Activated naive CD8-positive, alpha-beta T cell treated with anti-CD3 and anti-CD28 coated beads for 36 hours (primary cell): ENCODE measurements around the gene PRDM16. TPM values are rescaled to one million over a fixed set of nuclear protein-coding genes. Genes with fewer than 3 reads are reported as not detected.

Experiments used
- DNase-seq: peaks from one replicate; pipeline ENCODE4 v3.0.0; 2021
- H3K27ac Mint-ChIP-seq: one replicate; pipeline ENCODE4 v1.8.0; 2022; ENCODE audit warnings: mild to moderate bottlenecking, moderate library complexity, mixed read lengths
- H3K27me3 Mint-ChIP-seq: one replicate; pipeline ENCODE4 v1.8.0; 2022; ENCODE audit warnings: mild to moderate bottlenecking, mixed read lengths
- H3K36me3 Mint-ChIP-seq: one replicate; pipeline ENCODE4 v1.8.0; 2021; ENCODE audit warnings: mild to moderate bottlenecking, mixed read lengths
- H3K4me1 Mint-ChIP-seq: one replicate; pipeline ENCODE4 v1.8.0; 2021; ENCODE audit warnings: mixed read lengths
- H3K4me3 Mint-ChIP-seq: one replicate; pipeline ENCODE4 v1.8.0; 2022; ENCODE audit warnings: mild to moderate bottlenecking, moderate library complexity, mixed read lengths
- H3K9me3 Mint-ChIP-seq: one replicate; pipeline ENCODE4 v1.8.0; 2022; ENCODE audit warnings: mixed read lengths
- total RNA-seq, 2 experiments: library from RNA; stranded (reverse); gene quantifications; one replicate each; pipeline ENCODE4 v1.2.3, GENCODE V29; 2021

Gene PRDM16
- total RNA-seq, 2 experiments from 2014 or later = 0.06 to 0.12 TPM

DNA sequence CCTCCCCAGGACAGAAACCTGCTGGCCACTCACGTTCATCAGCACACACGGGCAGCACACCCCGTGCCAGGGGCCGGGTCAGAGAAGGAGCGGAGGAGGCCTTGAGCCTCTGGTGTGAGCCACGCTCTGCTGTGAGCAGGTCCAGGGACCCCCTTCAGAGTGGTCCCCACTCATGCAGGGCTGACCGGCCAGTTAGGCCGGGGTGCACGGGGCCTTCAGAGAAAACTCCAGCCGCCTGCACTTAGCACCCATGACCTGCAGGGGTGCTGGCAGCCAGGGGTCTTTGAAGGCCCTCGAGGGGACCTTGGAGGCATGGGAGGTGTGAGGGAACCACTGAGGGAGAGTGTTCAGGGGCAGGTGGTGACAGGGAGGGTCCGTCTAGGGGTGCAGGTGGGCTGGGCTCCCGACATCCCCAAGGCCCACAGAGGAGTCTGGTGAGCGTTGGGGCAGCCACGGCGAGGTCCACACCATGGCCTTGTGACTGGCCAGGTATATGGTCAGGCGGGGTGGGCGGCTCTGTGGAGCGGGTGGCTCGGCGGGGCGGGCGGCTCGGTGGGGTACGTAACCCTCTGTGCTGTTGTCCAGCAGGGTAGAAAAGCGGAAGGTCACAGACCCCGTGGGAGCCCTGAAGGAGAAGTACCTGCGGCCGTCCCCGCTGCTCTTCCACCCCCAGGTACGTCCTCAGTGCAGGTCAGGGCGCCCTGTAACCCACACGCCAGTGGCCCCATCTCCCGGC lies 345.1 kb downstream of the PRDM16 start:
- no peaks in the 10 kb centered on the region for H3K9me3 Mint-ChIP-seq
- no peak for DNase-seq
- H3K36me3 Mint-ChIP-seq = no peaks in the 10 kb centered on the region
- H3K27me3 Mint-ChIP-seq = no peaks in the 10 kb centered on the region
- no peak overlapping the region for H3K27ac Mint-ChIP-seq
- H3K4me1 Mint-ChIP-seq = no peaks in the 10 kb centered on the region
- H3K4me3 Mint-ChIP-seq = no peak overlapping the region

DNA sequence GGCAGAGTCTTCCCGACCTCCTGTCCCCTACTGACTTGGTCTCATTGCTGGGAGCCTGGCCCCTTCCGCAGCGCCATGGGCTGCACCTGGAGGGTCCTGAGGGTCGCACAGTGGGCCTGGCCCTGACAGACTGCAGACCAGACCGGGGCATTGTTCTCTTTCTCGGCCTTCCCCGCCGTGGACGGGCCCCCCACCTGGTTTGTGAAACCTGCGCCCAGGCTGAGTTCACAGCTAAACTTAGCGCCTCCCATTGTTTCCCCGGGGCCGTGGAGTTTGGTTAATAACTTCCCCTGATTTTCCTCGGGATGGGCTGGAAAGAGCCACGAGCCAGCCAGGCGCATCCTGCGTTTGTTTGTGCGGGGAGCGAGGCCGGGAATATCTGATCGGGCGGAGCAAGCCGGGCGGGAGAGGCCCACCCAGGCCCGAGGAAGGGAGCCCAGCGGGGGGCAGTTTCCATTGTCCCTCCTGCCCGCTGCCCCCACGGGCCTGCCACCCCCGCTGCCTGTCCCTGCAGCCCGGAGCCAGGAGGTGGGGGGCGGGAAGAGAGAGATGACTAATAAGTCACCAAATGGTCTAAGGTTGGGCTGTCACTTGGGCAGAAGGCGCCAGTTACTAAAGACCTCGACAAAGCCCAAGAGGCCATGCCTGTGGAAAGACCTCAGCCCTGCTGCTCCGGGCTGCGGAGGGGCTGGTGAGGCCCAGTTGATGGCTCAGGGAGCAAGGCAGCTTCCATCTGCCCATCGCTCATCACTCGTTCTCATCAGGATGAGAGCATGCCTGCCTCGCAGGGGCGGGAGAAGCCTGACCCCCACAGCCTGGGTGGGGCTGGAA lies 346.5 kb downstream of the PRDM16 start:
- no peak overlapping the region for H3K4me3 Mint-ChIP-seq

DNA sequence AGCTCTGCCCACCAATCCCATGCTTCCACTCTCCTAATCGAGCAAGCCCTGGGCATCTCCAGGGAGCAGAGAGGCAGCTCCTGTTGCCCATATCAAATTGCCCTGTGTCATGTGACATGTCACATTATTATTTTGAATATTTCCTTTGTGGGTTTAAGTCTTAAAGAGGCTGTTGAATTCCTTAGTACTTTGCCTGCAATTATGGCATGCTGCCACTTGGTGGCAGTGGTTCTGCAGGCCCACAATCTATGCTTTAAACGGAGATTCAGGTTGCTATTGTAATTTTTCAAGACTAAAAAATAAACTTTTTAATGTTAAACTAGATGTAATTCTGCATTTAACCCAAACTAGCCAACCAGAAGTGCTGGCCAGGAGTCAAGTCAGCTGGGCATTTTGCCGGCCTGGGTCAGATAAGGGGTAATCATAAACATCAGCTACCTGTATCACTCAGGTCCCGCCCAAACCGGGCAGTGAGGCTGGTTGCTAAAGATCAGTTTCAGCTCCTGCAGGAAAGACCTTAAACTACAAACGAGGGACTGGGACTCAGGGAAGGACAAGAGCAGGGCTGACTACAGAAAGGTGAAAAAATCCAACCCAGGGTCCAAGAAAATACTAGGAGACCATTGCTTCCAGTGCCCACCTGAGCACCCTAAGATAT lies 348.2 kb downstream of the PRDM16 start:
- DNase-seq = no peak
- H3K27me3 Mint-ChIP-seq = no peaks in the 10 kb centered on the region
- H3K27ac Mint-ChIP-seq = no peak overlapping the region
- H3K4me3 Mint-ChIP-seq = no peak overlapping the region
- H3K36me3 Mint-ChIP-seq = no peaks in the 10 kb centered on the region
- H3K9me3 Mint-ChIP-seq = no peaks in the 10 kb centered on the region
- no peaks in the 10 kb centered on the region for H3K4me1 Mint-ChIP-seq

More for the DNA sequence above, 346.5 kb downstream of the PRDM16 start:
- no peak for DNase-seq
- H3K27ac Mint-ChIP-seq = no peak overlapping the region
- H3K27me3 Mint-ChIP-seq = no peaks in the 10 kb centered on the region
- no peaks in the 10 kb centered on the region for H3K9me3 Mint-ChIP-seq
- no peaks in the 10 kb centered on the region for H3K36me3 Mint-ChIP-seq
- no peaks in the 10 kb centered on the region for H3K4me1 Mint-ChIP-seq

DNA sequence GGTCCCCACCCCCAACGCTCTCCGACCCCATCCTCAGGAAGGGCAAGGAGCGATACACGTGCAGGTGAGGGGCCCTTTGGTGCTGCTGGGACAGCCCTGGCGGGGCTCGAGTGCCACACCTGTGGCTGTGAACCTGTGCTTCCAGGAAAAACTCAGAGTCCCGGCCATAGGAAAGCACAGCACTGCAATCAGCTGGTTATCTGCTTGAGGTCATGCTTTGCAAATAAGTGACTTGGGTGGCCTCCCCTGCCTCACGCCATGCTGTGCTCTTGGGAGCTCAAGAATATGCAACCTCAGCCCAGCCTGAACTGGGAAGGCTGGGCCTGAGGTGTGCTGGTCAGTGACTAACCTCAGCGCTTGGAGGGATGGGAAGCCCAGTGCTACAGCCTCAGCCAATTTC lies 348.9 kb downstream of the PRDM16 start:
- no peak for DNase-seq
- H3K4me1 Mint-ChIP-seq = no peaks in the 10 kb centered on the region
- no peak overlapping the region for H3K4me3 Mint-ChIP-seq
- H3K27ac Mint-ChIP-seq = no peak overlapping the region
- H3K9me3 Mint-ChIP-seq = no peaks in the 10 kb centered on the region
- no peaks in the 10 kb centered on the region for H3K36me3 Mint-ChIP-seq
- no peaks in the 10 kb centered on the region for H3K27me3 Mint-ChIP-seq

DNA sequence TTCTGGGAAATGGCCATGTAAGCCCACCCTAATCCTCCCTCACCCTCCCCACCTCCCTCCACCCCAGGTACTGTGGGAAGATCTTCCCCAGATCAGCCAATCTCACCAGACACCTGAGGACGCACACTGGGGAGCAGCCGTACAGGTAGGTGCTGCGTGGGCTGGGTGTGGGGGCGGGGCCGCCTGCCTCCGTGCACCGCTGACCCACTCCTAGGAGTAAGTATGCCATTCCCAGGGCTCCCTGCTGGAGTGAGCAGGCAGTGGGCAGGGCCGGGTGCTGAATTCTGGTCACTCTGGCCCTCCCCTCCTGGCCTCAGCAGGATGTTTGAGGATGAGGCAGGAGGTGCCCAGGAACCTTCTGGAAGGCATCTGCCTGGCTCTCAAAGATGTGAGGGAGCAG lies 349.6 kb downstream of the PRDM16 start:
- H3K27me3 Mint-ChIP-seq = no peaks in the 10 kb centered on the region
- no peak overlapping the region for H3K4me3 Mint-ChIP-seq
- H3K9me3 Mint-ChIP-seq = no peaks in the 10 kb centered on the region
- no peak overlapping the region for H3K27ac Mint-ChIP-seq
- DNase-seq = no peak
- no peaks in the 10 kb centered on the region for H3K4me1 Mint-ChIP-seq
- H3K36me3 Mint-ChIP-seq = no peaks in the 10 kb centered on the region

DNA sequence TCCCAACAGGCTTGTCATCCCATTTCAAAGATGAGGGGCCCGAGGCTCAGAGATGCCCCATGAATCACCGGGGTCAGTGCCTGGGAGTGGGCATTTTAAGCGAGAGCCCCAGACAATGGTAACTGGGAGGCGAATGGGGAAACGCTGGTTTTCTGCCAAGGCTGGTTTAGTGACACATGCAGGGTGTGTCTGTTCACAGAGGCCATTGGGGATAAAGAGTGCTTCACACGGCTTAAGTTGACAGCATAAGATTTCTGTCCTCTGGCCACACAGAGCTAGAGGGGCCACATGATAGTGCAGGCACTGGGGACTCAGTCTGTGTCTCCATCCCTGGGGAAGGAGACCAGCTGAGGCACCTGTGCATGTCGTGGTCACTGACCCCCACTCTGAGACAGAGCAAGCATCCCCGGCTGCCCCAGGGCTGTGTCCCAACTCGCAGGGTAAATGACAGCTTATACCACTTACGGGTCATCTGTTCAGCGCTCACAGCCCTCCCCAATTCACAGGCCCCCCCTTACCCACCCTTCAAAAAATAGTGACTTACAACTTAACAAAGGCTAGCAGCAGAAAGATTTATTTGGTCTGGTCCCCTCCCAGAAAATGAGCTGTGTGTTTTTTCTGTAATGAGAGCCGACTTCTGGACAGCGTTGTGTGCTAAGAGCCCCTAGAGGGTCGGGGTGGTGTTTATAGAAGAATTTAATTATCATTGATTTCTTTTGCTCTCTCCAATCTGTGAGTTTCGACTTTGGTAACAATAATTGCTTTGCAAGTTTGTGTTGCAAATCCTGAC lies 350.6 kb downstream of the PRDM16 start:
- H3K27me3 Mint-ChIP-seq = peaks cover 3% of the 10 kb centered on the region
- no peaks in the 10 kb centered on the region for H3K36me3 Mint-ChIP-seq
- no peak for DNase-seq
- no peak overlapping the region for H3K4me3 Mint-ChIP-seq
- no peaks in the 10 kb centered on the region for H3K4me1 Mint-ChIP-seq
- no peak overlapping the region for H3K27ac Mint-ChIP-seq
- no peaks in the 10 kb centered on the region for H3K9me3 Mint-ChIP-seq

DNA sequence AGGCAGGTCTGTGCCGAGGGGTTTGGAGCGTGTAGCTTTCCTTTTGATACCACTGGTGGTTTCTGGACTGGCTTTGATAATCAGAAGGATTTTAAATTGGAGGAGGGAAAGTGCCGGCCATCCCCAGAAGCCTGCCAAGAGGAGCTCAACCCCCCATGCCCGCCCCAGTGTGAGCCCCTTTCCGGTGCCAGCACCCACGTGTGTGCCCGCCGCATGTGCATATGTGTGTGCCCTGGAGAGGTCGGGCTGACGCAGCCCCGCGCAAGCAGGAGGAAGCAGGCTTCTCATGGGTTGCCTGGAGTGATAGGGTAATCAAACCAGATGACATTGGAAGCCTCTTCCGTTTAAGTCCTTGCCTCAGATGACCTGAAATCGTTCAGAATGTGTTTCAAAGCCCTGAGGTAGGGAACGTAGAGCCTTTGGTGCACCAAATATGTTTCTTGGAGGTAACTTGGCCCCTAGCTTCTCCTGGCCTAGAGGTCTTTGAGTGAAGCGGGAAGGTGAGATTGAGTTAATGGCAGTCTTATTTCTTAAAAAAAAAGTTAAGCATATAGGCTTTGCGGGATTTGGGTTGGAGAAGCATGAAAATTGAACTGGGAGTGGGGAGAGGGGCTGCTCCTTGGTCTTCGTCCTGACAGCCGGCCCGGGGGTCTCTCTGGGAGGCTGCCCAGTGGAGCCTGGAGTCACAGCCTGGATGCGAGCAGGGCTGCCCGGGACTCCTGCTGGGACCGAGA lies 351.4 kb downstream of the PRDM16 start:
- no peaks in the 10 kb centered on the region for H3K36me3 Mint-ChIP-seq

DNA sequence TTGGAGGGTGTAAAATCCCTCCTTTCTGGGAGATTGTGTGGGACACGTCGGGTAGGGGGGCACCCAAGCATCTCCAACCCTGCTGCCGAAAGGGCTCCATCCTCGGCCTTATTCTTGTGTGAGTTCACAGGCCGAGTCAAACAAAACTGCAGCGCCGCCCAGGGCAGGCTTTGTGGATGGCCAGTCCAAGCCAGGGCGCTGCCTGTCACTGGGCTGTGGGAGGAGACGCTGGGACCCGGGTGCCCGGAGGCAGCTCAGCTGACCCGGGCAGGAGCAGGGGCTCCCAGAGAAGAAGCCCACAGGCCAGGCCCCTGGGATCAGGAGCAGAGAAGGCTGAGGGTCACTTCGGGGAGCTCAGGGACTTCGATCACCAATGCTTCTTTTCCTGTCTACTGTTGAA lies 353.6 kb downstream of the PRDM16 start:
- Mint-ChIP-seq H3K27ac (no peak overlapping the region), H3K36me3 (no peaks in the 10 kb centered on the region), H3K4me1 (no peaks in the 10 kb centered on the region), H3K27me3 (peaks cover 3% of the 10 kb centered on the region), H3K4me3 (no peak overlapping the region), H3K9me3 (no peaks in the 10 kb centered on the region)
- no peak for DNase-seq

More for the DNA sequence above, 351.4 kb downstream of the PRDM16 start:
- Mint-ChIP-seq H3K27ac (no peak overlapping the region), H3K27me3 (peaks cover 3% of the 10 kb centered on the region), H3K9me3 (no peaks in the 10 kb centered on the region), H3K4me1 (no peaks in the 10 kb centered on the region), H3K4me3 (no peak overlapping the region)
- DNase-seq = no peak

DNA sequence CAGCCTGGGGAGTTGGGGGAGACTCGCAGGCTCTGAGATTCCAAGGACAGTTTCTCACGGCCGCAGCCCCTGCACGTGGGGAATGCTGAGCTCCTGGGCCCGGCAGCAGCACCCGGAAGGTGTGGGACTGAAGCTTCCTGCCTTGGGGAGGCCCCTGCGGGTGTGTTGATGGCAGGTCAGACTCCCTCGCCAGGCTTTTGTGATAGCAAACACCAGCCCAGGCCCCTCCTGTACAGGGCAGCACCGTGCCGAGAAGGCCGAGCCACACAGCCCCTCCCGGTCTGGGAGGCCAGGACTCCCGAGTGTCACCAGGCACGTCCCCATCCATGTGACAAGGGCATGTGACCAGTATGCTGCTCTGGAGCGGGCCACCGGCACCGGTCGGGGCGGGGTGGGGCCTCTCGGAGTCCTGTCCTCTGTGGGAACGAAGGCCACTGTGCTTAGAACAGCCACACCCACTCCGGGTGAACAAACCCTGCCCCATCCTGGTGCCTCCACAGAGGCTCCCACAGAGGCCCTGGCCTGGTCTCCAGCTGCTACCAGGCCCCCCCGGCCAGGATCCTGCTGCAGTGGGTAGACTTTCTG lies 354.3 kb downstream of the PRDM16 start:
- Mint-ChIP-seq H3K9me3 (no peaks in the 10 kb centered on the region), H3K4me3 (no peak overlapping the region), H3K4me1 (no peaks in the 10 kb centered on the region), H3K27me3 (peaks cover 3% of the 10 kb centered on the region), H3K27ac (no peak overlapping the region), H3K36me3 (no peaks in the 10 kb centered on the region)
- DNase-seq = no peak

DNA sequence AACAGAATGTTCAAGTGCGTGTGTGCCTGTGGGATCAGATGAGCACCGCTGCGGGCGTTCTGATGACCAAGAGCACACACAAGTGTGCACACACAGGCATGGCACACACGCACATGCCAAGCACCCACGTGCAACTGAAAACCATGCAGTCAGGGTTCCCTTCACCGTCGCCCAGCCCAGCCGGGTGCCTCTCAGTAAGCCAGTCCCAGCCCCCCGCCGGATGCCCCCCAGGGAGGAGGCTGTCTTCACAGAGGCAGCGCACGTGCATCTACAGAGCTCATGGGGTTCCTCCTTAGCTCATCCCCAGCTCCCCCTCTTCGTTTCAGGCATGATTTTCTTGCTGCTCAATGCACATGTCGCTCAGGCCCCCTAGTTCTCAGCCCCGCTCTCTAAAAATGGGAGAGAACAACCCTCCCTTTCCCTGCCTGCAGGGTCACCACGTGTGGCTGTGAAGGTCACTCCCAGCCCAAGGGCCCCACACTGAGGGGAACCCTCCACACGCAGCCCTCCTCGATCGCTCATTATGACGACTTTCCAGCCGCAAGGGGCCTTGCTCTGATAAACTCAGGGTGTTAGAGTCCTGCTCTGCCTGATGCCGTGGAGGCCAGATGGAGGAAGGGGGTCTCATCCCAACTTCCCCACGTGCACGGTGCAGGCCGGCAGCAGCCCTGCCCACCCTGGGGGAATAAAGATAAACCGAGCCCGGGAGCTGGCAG lies 355.1 kb downstream of the PRDM16 start:
- H3K27me3 Mint-ChIP-seq = peaks cover 3% of the 10 kb centered on the region
- no peaks in the 10 kb centered on the region for H3K9me3 Mint-ChIP-seq
- H3K27ac Mint-ChIP-seq = no peak overlapping the region
- H3K36me3 Mint-ChIP-seq = no peaks in the 10 kb centered on the region
- no peak overlapping the region for H3K4me3 Mint-ChIP-seq
- no peak for DNase-seq
- no peaks in the 10 kb centered on the region for H3K4me1 Mint-ChIP-seq

DNA sequence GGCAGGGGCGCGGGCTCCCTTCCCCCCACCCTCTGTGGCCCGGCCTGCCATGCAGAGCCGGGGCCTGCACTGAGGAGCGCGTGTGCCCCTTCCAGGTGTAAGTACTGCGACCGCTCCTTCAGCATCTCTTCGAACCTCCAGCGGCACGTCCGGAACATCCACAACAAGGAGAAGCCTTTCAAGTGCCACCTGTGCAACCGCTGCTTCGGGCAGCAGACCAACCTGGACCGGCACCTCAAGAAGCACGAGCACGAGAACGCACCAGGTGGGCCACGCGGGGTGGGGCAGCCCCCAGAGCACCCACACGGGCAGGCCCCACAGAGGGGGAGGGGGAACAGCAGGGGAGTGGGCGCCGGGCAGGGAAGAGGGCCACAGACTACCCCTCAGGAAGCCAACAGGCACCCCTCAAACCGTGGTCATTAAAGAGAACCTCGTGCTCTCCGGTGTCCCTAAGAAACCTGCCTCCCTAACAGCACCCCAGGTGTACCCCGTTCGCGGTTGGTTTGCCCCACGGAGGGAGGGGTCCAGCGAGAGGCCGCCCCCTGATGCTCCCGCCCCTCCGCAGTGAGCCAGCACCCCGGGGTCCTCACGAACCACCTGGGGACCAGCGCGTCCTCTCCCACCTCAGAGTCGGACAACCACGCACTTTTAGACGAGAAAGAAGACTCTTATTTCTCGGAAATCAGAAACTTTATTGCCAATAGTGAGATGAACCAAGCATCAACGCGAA lies 356.6 kb downstream of the PRDM16 start:
- Mint-ChIP-seq H3K27me3 (peaks cover 3% of the 10 kb centered on the region), H3K36me3 (no peaks in the 10 kb centered on the region), H3K27ac (no peak overlapping the region), H3K9me3 (no peaks in the 10 kb centered on the region), H3K4me3 (no peak overlapping the region), H3K4me1 (no peaks in the 10 kb centered on the region)
- DNase-seq = no peak

DNA sequence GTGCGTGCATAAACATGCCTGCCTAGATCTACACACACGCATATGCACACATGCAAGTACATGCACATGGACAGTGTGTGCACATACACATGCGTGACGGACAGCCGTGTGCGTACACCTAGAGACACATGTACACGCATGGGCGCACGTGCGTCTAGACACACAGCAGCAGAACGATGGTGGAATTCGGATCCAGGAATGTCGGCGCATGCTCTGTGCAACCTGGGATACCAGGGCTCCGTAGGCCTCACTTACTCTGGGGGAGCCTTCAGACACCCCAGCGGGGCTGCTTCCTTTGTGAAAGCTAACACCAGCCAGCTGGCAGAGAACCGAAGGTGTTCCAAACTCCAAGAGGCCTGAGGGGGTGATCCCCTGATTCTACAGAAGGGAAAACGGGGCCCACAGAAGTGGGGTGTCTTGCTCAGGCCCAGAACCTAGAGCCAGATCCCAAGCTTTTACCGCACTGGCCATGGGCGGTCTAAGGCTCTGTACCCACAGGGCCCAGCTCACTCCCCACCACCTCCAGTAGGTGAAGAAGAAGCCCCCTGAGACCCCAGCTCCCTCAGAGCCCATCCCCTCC lies 358.0 kb downstream of the PRDM16 start:
- Mint-ChIP-seq H3K27me3 (peaks cover 3% of the 10 kb centered on the region), H3K4me3 (no peak overlapping the region), H3K9me3 (no peaks in the 10 kb centered on the region), H3K27ac (no peak overlapping the region), H3K36me3 (no peaks in the 10 kb centered on the region), H3K4me1 (no peaks in the 10 kb centered on the region)
- no peak for DNase-seq
